ENCODE data around the gene ENOX1.
A peak's percentile ranks its signal among the peaks of the same experiment; 100 is the strongest.

ENOX1 gene

GRCh38 chr13:43786766-43787517 is at the start of gene ENOX1:
TSS of gene ENOX1 (minus strand) at chr13:43786972.
- FAIRE-seq = no peak

DNA sequence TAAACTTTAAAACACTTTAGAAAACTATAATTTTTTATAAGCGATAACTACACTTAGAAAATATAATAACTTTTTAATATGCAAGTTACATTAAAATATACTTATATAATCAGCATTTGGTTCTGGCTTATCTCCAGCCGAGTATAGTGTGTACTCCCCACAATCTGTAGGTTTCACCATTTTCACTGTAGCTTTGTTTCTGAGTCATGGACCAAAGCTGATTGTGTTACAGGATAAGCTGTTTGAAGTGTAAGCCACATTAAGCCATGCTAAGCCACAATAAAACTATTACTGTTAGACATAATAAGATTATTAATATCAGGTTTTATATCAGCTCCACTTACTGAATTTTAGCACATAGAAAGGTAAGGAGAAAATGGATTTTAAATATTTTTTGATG is 48.9 kb upstream of the ENOX1 start:
- no peak for FAIRE-seq

- FAIRE-seq = no peak
Observed at GRCh38 chr13:43831088-43831487, 44.3 kb upstream of the ENOX1 start.

GRCh38 chr13:43830497-43830881 is 43.7 kb upstream of the ENOX1 start:
- FAIRE-seq = no peak

DNA sequence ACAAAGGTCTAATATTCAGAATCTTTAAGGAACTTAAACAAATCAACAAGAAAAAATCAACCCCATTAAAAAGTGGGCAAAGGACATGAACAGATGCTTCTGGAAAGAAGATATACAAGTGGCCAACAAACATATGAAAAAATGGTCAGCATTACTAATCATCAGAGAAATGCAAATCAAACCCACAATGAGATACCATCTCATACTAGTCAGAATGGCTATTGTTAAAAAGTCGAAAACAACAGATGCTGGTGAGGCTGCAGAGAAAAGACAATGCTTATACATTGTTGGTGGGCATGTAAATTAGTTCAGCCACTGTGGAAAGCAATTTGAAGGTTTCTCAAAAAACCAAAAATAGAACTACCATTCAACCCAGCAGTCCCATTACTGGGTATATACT is 37.9 kb upstream of the ENOX1 start:
- peak; percentile 68 for FAIRE-seq

- no peak for FAIRE-seq
Observed at GRCh38 chr13:43822969-43823368, 36.2 kb upstream of the ENOX1 start.

DNA sequence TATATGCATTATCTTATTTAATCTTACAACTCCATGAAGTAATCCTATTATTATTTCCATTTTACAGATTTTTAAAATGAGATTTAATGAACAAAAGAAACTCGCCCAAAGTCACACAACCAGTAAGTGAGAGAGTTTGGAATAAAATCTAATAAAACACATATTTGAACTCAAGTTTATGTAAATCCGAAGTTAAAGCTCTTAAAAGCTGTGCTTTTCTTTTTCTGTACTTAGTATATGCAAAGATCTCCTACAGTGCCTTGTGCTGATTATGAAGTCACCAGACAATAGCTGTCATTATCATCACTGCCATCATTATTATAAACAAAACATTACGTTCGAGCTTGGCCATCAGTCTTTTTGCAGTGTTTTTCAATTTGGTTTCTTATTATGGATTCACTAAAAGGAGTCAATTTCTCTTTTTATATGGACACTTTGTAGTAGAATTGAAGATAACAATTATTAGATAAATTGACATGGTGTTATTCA is 29.7 kb upstream of the ENOX1 start:
- FAIRE-seq = no peak

GRCh38 chr13:43815204-43815603 is 28.4 kb upstream of the ENOX1 start:
- FAIRE-seq = no peak

- no peak for FAIRE-seq
Observed at GRCh38 chr13:43808676-43809075, 21.9 kb upstream of the ENOX1 start.

GRCh38 chr13:43805681-43806128 is 18.9 kb upstream of the ENOX1 start:
- no peak for FAIRE-seq

GRCh38 chr13:43805071-43805468 is 18.3 kb upstream of the ENOX1 start:
- no peak for FAIRE-seq

DNA sequence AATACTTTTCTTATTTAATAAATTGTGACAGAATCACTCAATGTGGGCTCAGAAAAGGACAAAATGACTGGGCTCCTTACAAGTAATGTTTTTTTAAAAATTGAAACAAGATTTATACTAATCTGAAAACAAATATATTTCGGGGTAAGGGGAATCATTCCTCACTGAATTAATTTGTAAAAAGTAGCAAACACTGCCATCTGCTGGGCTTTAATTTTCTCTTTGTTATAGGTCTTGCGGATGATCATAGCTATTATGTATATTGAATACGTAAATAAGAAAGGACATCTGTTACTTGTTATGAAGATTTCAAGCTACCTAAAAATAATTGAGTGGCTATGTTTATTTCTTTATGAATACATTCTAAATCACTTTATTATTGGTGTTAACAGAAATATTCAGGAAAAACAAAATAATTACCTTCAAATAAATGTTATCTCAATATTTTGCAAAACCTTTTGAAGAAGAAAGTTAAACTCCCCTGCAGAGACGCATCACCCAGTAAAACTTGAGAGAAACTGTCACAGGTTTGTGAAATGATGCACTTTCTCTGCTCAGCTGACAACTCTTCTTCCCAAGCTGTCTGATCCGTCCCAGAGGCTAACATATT is 17.8 kb upstream of the ENOX1 start:
- peak; percentile 74 for FAIRE-seq

DNA sequence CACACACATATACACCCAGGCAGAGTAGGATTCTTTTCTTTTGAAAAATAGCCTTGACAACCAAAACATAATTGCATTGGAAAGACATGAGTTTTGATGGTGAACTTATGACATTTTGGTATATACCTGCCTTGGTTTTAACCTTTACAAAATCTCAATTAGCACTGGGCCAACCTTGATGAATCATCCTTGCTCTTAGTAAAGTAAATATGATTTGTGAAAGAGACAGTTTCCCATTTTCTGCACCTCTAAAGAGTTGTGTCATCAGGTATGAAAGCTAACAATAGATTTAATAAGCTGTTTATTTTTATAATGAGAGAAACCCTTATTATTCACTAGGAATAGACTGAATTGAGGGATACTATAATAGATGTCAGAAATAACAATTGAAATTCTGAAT is 15.7 kb upstream of the ENOX1 start:
- no peak for FAIRE-seq

DNA sequence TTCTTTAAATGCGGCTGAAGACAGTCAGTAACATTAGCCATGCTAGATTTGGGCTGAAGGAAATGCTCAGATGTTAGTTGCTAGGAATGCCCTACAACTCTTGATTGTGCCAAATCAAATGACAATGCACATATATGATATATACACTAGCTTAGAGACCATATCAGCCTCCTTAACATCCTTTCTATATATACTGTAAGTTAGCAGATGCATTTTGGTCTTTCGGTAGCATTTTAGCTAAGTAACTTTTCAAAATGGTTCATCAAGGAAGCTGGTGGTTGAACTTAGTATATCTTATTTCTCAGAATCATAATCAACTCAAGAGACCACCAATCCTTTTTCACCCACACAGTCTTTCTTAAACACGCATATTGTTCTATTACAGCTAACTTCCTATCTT is 14.1 kb upstream of the ENOX1 start:
- no peak for FAIRE-seq

GRCh38 chr13:43799191-43799590 is 12.4 kb upstream of the ENOX1 start:
- FAIRE-seq = no peak

- no peak for FAIRE-seq
Observed at GRCh38 chr13:43797869-43798268, 11.1 kb upstream of the ENOX1 start.

DNA sequence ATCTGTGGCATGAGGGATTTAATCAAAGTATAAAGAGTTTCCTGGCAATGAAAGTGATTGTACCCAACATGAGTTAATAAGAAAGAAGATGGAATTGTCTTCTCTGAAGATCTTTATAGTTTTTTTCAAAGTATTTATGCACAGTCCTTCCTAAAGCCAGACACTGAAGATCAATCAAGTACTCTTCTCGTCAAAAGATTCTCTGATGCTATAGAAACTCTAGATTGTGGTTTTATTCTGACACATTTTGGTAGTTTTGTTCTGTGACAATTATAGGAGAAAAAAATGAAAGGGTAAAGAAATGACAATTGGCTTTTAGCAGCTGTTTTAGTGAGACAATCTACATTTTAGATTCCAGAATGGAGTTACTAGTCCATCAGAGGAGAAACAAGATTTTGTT is 10.4 kb upstream of the ENOX1 start:
- FAIRE-seq = no peak

- FAIRE-seq = no peak
Observed at GRCh38 chr13:43794416-43794815, 7.6 kb upstream of the ENOX1 start.

GRCh38 chr13:43792076-43792881 is 5.5 kb upstream of the ENOX1 start:
- no peak for FAIRE-seq

DNA sequence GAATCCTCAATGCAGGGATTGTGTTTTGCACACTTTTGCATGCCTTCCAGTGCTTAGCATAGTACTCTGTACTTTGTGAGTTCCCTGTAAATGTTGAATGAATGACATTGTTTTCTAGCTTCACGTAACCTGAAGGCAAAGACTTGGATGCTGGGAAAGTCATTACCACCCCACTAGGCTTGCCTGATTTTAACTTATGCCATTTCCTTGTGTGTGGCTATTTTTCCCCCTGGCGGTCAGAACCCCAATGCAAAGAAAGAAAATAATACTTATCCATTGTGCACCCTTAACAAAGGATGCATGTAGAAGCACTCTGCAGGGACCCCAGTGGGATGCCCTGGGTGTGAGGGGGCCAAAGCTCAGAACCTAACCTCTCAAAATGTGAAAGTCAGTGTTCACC is 1.2 kb upstream of the ENOX1 start:
- no peak for FAIRE-seq

DNA sequence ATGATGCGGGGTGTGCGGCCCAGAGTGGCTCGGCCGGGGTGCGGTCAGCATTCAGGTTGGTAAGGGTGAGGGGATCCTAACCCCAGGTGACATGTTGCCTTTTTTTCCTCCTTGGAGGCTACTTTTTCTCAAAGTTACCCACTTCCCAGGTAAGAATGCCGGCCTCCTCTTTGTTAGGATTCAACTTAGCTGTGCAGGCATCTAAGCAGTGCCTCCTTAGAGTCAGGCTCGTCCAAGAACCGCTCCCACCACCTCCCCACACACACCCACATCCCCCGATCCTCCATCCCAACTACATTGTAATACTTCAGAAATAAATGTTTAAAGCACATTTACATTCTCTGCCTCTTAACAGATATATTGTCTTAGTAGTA is 733 bp upstream of the ENOX1 start:
- FAIRE-seq = no peak

GRCh38 chr13:43786472-43786765 is 353 bp downstream of the ENOX1 start:
- FAIRE-seq = no peak

- no peak for FAIRE-seq
Observed at GRCh38 chr13:43785650-43786471, 911 bp downstream of the ENOX1 start.
